SK-N-MC (cell line): Measurements from ENCODE around the gene ERMAP.
"Not testable (repeated sequence)": the region's sequence is repeated elsewhere in the genome, so short reads cannot be mapped to it uniquely, and the experiment has no call there.

Experiments used
- EZH2 ChIP-seq: fragments of 200-600 bp; sonication (generic); IDR thresholded peaks from one replicate; pipeline ENCODE4 v1.6.1; 2017; ENCODE audit warnings: antibody characterized with exemption
- FOXP2 ChIP-seq: optimal IDR thresholded peaks from 2 replicates; pipeline ENCODE3; 2011; ENCODE audit warnings: mild to moderate bottlenecking, moderate library complexity; ENCODE audit not compliant: insufficient read depth; ENCODE audit errors: extremely low read length, control extremely low read depth
- POLR2AphosphoS5 ChIP-seq: IDR thresholded peaks from 2 replicates; pipeline ENCODE4 v1.6.1; 2012; ENCODE audit warnings: mild to moderate bottlenecking, low read depth, low read length, borderline replicate concordance

- not testable (repeated sequence) for TF ChIP-seq EZH2, POLR2AphosphoS5, FOXP2
Measured at GRCh38 chr1:42869254-42869653, 52.3 kb downstream of the ERMAP start.
